ENCODE results near the gene LUZP2. TPM values are rescaled to one million over a fixed set of nuclear protein-coding genes. Genes with fewer than 3 reads are reported as not detected.
A peak's percentile ranks its signal among the peaks of the same experiment; 100 is the strongest.
"Not testable (repeated sequence)": the region's sequence is repeated elsewhere in the genome, so short reads cannot be mapped to it uniquely, and the experiment has no call there.

LUZP2 gene
- total RNA-seq, 1 donor from 2014 or later: not detected

DNA sequence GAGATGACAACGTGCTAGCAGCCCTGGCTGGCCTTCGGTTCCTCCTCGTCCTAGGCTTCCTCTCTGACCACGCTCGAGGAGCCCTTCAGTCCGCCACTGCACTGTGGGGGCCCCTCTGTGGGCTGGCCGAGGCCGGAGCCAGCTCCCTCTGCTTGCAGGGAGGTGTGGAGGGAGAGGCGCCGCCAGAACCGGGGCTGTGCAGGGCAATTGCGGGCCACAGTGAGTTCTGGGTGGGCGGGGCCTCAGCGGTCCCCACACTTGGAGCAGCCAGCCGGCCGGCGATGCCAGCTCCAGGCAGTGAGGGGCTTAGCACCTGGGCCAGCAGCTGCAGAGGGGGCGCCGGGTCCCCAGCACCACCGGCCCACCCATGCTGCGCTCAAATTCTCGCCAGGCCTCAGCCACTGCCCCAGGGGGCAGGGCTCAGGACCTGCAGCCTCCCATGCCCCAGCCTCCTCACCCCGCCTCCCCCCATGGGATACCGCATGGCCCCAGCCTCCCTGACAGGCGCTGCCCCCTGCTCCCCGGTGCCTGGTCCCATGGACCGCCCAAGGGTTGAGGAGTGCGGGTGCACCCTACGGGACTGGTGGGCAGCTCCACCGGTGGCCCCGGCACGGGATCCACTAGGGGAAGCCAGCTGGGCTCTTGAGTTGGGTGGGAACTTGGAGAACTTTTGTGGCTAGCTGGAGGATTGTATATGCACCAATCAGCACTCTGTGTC is 399.4 kb downstream of the LUZP2 start:
- DNase-seq (ENCODE audit: low read depth): no peak

DNA sequence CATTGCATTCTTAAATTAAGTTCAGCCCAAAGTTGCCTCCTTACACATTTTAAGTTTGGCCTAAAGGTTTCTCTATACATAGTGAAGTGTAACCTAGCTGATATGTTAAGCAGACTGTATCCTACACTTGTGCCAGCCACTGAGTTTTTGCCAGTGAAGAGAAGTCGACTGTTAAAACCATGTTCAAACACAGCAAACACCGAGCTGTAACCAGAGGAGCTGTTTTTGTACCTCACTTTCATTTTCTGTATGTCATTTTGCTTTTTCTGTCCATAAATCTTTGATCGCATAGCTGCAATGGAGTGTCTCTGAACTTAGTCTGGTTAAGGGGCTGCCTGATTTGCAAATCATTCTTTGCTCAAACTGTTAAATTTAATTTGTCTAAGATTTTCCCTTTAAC is 403.7 kb downstream of the LUZP2 start:
- no peak for DNase-seq (ENCODE audit: low read depth)

GRCh38 chr11:24900960-24901549 is 404.2 kb downstream of the LUZP2 start:
- no peak for DNase-seq (ENCODE audit: low read depth)

DNA sequence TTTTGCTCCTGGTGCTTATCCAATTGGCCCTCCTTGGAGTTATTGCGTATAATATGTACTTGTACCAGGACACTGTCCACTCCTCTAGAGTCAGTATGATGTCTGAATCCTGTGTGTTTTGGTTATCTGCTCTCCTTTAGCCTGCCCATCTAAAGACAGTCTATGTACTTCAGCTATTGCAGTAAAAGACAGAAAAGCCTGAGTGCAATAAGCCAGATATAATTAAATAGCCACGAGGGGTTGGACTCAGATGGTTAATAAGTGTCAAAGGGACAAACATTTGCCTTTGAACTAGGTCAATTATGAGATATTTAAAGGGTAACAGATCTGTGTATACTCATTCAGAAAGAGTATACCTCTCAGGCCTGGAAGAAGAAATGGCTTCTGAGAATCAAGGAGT is 406.7 kb downstream of the LUZP2 start:
- no peak for DNase-seq (ENCODE audit: low read depth)

- DNase-seq (ENCODE audit: low read depth): no peak
These were observed 428.2 kb downstream of the LUZP2 start for GRCh38 chr11:24925091-24925490.

DNA sequence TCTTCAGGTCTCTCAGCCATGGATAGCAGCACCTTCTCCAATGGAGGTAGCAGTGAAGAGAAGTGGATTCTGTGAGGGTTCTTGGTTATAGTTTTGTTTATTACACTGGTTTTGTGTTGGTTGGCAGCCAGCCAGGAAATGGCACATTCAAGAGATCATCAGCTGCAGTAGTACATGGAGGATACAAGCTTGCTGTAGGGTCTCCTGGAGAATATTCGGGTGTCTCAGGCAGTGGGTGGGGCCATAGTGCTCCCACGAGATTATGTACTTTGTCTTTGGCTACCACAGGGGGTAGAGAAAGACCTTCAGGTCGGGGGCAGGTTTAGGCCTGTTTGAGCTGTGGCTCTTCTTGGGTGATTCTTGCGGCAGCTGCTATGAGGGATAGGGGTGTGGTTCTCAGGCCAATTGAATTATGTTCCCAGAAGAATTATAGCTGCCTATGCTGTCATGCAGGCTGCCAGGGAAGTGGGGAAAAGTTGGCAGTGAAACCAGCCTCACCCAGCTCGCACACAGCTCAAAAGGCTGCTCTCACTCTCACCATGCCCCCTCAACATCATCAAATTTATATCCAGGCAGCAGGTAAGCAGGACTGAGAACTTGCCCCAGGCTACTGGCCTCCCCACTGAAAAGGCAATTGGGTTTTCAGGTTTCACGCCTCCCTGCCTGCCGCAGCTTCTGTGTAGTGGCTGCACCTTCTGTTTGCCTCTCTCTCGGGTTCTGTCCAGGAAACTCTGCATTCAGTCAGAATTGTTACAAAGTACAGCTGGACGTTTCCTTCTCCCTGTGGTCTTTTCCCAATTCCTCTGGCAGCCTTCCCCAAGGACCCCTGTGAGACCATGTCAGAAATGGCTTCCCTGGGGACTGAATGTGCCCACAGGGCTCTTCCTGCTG is 435.5 kb downstream of the LUZP2 start:
- DNase-seq (ENCODE audit: low read depth): peak; percentile 18

GRCh38 chr11:24934733-24935439 is 438.0 kb downstream of the LUZP2 start:
- no peak for DNase-seq (ENCODE audit: low read depth)

DNA sequence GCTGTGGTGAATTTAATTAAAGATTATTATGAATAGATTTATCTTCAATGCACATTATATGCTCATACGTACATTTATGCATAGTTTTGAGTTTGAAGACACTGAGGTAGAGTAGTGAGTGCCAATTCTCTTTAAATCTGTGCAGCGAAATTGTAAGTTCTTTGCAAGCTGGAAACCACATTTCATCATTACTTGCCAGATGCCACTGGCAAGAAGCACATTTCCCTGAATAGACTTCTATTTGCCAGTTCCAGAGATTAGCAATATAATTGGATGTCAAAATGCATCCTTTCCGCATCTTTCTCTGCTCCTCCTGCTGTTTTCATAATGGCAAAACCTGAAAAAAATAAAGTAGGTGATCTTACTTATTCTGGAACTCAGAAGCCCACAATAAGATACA is 448.0 kb downstream of the LUZP2 start:
- DNase-seq (ENCODE audit: low read depth): no peak

- no peak for DNase-seq (ENCODE audit: low read depth)
These were observed 452.6 kb downstream of the LUZP2 start for GRCh38 chr11:24949406-24949805.

DNA sequence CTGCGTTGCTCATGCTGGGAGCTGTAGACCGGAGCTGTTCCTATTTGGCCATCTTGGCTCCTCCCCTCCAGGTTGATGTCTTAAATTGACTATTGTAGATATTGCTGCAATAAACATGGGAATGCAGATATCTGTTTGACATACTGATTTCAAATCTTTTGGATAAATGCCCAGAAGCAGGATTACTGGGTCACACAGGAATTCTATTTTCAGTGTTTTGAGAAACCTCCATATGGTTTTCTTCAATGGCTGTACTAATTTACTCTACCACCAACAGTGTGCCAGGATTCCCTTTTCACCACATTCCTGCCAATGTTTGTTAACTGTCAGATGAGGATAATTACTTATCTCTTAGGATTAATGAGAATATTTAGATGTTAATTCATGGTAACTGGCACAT is 467.0 kb downstream of the LUZP2 start:
- no peak for DNase-seq (ENCODE audit: low read depth)

GRCh38 chr11:24965748-24966147 is 468.9 kb downstream of the LUZP2 start:
- DNase-seq (ENCODE audit: low read depth): no peak

GRCh38 chr11:24993903-24994302 is 497.1 kb downstream of the LUZP2 start:
- DNase-seq (ENCODE audit: low read depth): not testable (repeated sequence)

- not testable (repeated sequence) for DNase-seq (ENCODE audit: low read depth)
These were observed 503.1 kb downstream of the LUZP2 start for GRCh38 chr11:24999929-25000328.

- DNase-seq (ENCODE audit: low read depth): no peak
These were observed 540.6 kb downstream of the LUZP2 start for GRCh38 chr11:25037431-25037830.

GRCh38 chr11:25038131-25038530 is 541.3 kb downstream of the LUZP2 start:
- DNase-seq (ENCODE audit: low read depth): no peak

- DNase-seq (ENCODE audit: low read depth): no peak
These were observed 542.3 kb downstream of the LUZP2 start for GRCh38 chr11:25039165-25039564.

DNA sequence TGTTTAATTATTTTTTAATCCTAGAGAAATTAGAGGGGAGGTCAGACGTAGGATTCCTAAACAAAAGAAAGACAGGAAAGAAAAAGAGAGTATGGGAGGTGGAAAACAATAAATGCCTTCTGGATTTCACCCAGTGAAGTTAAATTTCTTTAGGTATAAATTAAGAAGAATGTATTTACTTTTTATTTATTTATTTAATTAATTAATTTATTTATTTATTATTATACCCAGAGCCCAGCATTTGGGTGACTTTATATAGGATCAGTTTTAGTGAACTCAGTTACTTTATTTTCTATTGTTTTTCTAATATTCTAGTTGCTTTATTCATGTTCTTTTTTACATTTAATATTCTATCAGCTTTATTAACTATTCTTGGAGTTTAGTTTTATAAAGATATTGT is 551.8 kb downstream of the LUZP2 start:
- no peak for DNase-seq (ENCODE audit: low read depth)

DNA sequence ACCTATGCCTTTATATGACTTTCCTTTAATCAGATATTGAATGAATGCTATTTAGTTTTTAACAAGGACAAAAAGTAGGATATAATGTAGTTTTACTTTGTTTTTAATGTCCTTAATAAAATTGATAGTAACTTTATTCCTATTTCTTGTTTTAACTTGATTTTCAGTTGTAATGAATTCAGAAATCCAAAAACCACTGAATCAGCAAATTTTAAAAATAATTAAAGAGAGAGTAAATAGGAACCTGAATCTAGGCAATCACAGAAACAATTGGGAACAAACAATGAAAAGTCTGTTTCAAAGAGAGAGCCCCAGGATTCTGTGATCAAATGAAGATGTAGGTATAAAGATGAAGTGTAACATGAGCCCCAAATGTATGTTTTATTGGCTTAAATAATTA is 556.0 kb downstream of the LUZP2 start:
- DNase-seq (ENCODE audit: low read depth): no peak

DNA sequence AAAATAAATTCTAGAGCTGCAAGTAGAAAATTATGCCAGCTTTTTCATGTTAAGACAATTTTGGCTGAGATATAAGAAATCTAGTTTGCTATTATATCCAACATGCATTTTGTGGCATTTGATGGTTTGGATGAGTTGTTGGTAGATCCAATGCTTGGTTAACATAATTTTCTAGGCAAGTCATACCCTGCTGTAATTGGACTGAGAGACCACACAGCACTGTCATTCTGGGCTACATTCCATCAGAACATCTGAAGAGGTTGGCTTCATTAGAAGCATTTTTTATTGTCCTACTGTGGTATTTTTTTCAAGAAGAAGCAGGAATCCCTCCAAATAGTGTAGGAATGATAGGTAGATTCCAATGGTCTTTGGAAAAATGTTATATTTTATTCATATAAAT is 561.0 kb downstream of the LUZP2 start:
- DNase-seq (ENCODE audit: low read depth): no peak

DNA sequence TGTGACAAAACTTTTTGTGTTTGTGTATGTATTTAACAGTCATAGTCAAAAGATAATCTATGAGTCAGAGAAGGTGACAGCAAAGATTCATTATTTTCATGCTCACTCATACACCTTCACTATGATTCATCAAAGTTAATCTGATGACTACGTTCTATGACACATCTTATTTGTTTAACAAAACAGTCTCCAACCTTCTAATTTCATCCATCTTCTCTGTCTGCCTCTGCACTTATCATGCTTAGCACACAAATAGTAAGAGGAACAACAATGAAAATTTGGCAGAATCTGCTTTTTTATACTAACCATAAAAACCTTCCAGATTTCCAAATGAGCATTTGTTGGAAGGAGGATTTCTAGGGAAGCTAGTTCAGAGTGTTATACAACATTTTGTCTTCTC is 568.9 kb downstream of the LUZP2 start:
- peak; percentile 81 for DNase-seq (ENCODE audit: low read depth)

DNA sequence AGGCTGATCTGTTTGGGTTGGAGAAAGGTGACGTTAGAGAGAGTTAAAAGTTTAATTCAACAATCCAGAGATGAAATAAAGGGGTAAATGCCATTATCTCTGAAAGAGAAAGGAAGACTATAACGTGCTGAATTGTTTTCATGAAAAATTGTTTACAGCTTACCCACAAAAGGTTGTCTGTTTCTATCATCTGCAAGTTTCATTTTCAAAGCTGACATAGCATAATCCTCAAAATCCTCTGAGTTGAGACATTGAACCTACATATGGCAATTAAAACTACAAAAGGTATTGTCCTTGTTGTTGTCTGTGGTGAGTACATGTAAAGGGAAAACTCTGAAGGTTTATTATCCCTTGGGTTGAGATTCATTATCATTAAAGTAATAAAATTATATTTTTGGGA is 569.9 kb downstream of the LUZP2 start:
- no peak for DNase-seq (ENCODE audit: low read depth)

DNA sequence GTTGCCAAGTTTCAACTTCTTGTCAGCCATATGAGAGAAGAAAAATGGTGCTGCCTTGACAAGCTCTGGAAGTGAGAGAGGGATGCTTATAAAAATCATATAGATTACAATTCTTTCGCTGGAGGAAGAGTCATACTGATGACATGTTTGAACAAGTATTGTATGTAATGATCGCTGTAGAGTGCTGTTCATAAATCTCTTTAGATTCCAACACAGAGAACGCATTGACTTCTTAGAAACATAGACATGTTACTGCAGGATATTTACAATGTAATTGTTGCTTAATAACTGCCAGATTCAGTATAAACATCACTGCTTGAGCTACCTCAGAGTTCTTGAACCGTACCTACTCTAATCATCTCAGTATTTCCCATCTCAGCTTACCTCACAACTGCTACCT is 571.6 kb downstream of the LUZP2 start:
- DNase-seq (ENCODE audit: low read depth): no peak
